Stimulated activated CD4-positive, alpha-beta T cell treated with anti-CD3 and anti-CD28 coated beads, Interleukin-12 subunit alpha, Interleukin-12 subunit beta, amount 100 ng/mL, for 24 hours (primary cell): ENCODE data around the gene FADS2.

Experiments
- DNase-seq, 2 experiments: peaks; one replicate each; pipeline ENCODE4 v3.0.0-alpha.2; 2020; ENCODE audit warnings: low read depth in 2 of 2

The FADS2 gene

DNA sequence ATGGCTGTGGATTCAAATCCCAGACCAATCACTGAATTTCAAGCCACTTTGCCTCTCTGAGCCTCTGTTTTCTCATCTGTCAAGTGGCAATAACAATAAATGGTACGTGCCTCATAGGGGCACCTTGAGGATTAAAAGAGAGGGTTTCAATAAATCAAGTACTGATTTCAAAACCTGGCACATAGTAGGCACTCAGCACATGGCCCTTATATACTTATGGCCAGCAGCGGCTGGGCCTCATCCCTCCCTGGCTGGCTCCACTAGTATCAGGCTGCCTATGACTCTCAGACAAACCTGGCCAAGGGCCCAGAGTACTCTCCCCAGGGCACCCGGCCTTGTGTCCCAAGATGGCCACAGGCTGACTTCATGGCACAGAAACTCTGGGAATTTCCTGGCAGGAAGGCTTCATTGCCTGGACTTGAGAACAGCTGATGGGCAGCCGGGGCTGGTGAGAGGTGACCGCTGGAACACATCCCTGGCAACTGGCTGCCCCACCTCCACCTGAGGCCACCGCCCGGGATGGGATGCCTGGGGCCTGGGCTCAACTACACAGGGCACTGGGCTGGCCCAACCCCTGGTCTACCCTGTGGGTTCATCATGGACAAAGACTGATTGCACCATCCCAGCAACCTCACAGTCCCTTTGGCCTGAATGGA lies 59.9 kb downstream of the FADS2 start:
- no peak for DNase-seq

DNA sequence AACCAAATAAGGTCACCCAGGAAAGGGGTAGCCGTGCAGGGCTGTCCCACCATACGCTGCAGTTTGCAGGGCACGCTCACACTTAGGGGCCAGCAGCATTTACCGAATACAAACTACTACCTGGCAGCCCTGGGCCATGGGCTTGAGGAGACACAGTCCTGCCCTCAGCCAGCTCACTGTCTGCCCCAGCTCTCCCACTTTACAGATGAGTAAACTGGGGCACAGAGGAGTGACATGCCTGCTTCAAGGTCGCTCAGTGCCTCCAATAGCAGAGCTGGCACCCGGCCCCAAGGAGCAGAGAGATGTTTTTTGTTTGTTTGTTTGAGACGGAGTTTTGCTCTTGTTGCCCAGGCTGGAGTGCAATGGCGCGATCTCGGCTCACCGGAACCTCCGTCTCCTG lies 60.5 kb downstream of the FADS2 start:
- no peak for DNase-seq

DNA sequence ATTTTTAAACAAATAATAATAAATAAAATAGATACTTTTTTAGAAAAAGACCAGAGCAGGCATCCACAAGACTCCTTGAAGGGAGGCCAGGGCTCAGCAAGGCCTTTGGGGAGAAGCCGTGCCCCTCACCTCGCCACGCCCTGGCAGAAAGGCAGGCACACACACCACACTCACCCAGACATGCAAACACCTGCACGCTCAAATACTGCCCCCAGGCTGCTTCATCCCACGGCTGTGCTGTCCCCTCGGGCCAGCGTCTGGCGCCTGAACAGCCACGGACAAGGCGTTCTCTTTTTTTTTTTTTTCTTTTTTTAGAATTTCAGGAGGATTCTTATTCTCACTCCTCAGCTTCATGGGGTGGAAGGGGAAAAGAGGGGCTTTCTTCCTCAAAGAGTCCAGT lies 61.7 kb downstream of the FADS2 start:
- DNase-seq: no peak

DNA sequence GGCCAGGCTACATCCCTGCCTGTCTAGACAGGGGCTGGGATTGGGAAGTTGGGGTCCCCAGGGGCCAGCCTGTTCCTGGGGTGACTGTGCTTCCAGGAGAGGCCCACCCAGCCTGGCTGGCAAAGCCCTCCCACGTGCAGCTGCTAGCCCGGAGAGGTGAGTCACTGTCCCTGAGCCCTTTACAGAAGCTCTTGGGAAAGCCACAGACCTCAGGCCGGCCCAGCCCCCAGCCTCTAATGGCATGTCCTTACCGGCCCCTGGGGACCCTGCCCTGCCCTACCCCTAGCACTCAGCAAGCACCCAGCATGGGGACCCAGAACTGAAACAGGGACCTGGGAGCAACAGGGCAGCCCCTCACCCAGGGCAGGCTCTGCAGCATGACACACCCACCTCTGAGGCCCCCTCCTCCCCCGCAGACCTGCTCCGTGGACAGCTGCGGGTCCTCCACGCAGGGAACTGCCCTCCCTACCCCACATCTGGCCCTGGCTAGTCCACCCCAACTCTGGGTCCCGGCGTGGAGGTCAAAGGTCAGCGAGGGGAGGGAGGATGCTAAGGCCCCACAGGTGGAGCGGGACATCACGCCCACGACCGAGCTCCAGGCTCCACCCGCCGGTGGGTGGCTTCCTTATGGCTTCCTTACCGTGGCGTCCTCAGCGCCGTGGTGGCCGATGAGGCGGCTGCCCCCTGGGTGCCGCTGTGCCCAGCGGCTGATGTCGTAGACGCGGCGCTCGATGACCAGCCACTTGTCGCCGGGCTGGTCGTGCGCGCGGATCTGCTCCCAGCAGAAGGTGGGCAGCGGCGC lies 62.6 kb downstream of the FADS2 start:
- no peak for DNase-seq

DNA sequence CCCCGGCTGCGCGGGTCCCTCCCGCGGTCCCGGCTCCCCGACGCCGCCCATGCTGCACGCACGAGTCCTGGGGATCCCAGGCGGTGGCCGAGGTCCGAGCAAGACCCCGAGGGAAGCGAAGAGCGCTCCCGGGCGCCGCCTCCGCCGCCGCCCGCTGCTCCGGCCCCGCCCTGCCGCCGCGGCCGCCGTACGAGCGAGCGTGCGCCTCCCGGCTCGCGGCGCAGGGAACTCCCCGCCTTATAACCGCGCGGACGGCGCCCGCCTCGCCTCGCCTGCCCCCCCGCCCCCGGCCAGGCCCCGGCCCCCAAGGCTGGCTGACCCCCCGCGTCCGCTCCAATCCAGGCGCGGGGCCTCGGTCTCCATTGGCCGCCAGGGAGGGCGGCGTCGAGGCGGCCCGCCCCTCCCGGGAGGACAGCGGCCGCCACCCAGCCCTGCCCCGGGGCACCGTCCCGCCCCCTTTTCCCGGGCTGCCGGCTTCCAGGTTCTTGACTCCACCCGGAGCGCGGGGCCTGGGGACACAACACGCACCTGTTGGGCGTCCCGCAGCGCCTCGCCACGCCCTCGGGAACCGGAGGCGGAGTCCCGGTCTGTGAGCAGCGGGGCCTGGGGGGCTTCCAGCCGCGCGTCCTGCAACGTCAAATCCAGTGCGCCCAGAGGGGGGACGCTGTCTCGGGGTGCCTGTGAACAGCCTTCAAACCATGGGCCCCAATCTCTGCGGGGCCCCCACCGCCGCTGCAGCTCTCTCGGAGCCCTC lies 63.4 kb downstream of the FADS2 start, which contains the start of gene FADS3:
FADS3 (minus strand) TSS at position 215 of the 754 bp plus-strand sequence; CDS start at position 51, 164 bp downstream.
- peak; percentile 12 to 58 for DNase-seq

DNA sequence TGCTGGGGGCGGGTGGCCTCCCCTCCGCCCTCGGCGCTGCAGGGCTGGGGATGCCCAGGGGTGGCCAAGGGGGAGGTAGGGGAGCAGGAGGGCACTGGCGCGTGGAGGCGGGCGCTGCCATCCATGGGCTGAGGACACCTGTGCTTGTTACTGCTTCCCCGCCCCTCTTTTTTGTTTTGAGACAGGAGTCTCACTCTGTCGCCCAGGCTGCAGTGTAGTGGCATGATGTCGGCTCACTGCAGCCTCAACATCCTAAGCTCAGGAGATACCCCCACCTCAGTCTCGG lies 63.9 kb downstream of the FADS2 start:
- no peak for DNase-seq

DNA sequence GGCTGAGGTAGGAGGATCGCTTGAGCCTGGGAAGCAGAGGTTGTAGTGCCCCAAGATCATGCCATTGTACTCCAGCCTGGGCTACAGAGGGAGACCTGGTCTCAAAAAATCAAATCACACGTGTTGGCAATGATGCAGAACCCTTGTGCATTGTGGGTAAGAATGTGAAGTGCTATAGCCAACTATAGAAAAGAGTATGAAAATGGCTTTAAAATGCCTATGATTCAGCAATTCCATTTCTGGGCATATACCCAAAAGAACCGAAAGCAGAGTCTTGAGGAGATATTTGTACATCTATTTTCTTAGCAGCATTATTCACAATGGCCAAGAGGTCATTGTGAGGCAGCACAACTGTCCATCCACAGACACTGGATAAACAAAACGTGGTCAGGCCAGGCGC lies 65.9 kb downstream of the FADS2 start:
- no peak for DNase-seq

DNA sequence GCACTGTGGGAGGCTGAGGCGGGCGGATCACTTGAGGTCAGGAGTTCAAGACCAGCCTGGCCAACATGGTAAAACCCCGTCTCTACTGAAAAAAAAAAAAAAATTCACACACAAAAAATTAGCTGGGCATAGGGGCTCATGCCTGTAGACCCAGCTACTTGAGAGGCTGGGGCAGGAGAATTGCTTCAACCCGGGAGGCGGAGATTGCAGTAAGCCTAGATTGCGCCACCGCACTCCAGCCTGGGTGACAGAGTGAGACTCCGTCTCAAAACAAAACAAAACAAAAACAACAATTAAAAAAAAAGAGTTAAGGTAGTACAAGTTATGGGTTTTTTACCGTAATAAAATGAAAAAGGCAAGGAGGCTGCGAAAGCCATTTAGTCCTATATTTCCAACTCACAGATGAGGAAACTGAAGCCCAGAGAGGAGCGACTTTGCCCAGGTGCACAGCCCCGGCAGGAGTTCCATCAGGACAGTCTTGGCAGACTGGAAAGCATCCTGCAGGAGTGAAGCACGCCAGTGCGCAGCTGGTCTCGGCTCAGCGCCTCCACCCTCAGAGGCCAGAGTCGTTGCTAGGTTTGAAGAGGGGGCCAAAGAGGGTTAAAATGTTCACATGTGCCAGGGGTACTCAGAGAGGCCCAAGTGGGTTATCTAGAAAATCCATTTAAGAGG lies 67.1 kb downstream of the FADS2 start:
- DNase-seq: no peak

DNA sequence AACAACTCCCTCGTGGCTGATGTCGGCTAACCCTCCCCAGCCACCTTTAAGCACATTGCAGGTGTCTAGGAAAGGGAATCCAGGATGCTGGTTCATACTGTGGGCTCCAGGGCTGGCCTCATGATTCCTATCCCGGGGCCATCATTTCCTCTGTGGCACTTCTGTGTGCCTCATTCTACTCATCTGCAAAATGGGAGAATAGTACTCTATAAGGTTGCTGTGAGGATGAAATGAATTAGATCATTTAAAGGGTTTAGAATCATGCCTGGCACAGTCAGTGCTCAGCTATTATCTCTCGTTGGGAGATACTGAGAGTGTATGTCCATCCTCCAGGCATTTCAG lies 67.6 kb downstream of the FADS2 start:
- no peak for DNase-seq

DNA sequence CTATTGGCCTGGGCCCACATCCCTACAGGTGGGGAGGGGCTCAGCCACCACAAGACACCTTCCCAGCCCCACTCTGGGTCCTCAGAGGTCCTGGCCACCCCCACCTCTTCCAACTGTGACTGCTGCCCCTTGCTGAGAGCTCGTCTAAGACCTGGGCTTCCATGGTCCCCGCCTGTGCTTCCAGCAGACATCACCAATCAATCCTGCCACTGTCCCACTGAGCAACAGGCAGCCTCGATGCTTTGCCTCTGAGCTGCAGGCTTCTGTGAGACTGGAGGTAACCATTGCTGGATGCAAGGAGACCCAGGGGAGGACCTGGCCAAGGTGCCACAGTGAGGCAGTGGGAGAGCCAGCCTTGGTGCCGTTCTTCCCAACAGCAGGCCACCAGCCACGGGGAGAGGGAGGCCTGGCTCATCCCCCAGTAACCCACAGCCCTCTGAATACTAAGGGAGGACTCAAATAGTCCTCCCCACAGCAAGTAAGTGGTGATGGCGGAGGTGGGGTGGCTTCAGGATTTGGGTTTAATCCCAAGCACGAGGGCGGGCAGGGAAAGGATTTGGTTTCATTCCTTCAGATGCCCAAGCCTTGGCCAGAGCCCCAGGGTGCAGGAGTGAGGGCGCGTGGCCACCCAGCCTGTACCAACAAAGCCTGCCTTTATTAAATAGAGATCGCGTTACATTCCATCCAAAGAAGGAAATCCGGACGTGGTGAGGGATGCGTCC lies 68.7 kb downstream of the FADS2 start:
- no peak for DNase-seq

DNA sequence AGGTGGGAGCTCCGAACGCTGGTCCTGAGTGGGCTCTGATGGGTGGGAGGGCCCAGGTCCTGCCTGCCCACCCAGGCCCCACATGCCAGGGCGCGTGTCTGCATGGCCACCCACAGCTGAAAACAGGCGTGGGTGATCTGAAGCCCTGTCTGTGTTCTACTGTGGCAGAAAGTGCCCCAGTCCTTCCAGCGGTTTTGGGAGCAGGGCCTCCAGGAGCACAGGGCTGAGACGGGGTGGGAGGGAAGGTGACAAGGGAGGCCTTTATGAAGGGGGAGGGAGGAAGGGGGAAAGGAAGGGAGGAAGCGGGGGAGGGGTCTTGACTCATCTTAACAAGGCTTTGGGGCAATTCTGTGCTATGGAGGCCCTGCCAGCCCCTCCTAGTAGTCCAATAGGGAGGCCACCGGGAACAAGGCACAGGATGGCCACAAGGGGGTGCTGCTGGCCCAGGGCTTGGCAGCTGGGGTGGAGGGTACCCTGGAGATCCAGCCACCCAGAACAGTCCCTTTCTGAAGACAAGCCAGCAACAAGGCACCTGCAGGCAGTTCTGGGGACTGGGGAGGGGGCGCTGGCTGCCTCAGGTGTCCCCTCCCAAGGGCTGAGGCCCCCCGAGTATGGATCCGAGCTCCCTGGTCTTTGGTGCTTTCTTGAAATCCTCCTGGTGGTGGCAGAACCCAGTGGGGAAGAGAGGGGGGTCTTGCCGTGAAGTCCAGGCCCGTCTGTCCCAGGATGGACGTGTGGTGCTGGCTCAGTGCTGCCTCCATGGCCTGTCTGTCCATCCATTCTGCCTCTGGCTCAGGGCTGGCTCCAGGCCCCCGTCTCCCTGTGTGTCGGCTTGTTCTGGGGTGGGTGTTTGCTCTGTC lies 69.5 kb downstream of the FADS2 start:
- peak; percentile 56 to 77 for DNase-seq

DNA sequence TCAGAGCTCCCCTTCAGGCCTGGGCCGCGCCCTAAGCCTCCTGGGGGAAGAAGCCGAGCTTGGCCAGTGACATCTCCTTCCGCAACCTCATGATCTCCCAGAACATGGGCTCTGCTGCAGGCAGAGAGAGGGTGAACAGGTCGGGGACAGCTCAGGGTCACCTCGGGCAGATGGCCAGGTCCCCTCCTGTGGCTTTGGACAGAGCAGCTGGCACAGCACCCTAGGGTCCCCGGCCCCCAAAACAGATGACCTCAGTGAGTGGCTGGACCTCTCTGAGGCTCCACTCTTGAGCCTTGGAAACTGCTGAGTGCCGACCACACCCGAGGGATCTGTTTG lies 70.1 kb downstream of the FADS2 start:
- DNase-seq: no peak

DNA sequence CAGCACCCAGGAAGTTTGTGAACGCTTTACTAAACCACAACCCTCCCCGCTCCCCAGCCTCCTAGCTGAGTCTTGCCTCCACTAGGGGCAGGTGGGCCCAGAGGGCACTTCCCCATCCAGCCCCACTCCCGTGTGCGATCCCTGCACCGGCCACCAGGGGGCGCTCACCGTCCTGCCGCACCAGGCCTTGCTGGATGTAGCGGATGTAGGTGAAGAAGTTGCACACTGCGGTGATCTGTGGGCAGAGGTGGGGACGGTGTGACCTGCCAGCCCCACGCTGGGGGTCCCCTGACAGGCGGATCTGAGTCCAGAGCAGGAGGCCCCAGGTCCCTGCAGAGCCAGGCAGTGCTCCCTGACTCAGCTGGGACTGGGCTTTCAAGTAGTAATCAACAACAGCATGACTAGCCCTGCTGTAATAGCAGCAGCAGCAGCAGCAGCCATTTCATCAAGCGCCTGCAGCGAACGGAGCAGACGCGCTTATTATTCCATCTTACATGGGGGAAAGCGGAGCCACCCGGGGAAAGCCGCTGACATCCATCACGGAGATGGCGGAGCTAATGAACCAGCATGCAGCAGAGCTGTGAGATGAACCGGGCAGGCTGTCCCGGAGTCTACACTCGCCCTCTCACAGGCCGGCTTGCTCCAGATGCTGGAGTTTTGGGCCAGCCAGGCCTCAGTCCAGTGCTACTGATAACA lies 71.2 kb downstream of the FADS2 start:
- DNase-seq: peak; percentile 79 to 89

DNA sequence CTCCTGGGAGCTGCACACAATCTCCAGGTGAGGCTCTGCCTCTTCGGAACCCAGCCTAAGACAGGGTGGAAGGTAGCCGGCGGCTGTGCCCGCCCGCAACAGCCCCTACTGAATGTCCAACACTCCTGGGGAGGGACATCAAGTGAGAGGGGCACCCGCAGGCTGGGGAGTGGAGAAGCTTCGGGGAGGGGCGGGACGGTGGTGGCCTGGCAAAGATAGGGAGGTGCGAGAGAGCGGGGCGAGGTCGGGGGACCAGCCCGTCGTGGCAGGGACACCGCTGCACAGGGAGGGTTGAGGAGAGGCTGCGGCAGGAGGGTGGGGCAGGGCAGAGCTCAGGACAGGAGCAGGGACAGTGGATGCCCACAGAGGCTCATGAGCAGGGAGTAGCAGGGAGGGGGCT lies 72.2 kb downstream of the FADS2 start:
- no peak for DNase-seq

DNA sequence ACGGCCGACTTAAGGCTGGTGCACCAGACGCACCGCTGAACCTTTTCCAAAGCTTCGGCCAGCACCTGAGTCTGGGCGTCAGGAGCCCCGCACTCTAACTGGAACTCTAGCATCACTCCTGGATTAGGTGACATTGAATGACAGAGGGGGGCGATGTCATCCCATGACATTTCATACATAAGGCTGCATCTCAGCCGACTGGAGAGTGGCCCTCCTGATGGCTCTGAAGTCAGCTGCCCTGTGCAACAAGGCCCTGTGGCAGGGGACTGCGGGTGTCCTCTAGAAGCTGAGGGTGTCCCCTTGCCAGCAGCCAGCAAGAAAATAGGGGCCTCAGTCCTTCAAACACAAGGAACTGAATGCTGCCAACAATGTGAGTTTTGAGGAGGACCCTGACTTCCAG lies 73.3 kb downstream of the FADS2 start:
- DNase-seq: no peak

DNA sequence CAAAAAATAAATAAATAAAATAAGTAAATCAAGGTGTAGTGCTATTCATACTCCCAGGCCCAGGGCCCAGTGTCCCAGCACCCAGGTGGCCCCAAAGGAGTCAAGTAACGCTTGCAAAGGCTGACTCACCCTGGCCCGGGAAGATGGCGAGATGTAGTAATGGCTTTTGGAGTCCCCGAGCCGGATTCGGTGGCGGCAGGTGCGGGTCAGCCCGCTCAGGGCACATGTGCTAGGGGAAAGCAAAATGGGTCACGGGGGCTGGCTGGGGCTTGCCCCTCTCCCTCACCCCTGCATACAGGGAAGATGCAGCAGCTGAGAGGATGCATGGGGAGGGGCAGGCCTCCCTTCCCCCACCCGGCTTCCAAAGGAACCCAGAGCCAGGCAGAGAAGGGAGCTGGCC lies 74.2 kb downstream of the FADS2 start:
- no peak for DNase-seq

DNA sequence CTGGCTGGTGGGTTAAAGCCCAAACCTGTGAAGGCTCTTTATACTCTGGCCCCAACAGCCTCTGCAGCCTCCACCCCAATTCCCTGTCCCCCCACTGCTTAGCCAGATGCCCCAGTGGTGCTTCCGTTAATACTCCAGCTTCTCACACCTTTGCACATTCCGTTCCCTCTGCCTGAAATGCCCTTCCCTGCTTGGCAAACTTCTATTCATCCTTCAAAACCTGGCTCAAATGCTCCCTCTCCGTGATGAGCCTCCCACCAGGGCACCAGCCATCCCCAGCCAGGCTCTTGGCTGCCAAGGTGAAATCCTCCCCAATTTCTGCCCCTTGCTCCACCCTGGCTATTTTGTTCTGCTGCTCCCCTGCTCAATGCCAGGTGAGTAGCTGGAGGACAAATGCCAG lies 75.7 kb downstream of the FADS2 start:
- DNase-seq: no peak

DNA sequence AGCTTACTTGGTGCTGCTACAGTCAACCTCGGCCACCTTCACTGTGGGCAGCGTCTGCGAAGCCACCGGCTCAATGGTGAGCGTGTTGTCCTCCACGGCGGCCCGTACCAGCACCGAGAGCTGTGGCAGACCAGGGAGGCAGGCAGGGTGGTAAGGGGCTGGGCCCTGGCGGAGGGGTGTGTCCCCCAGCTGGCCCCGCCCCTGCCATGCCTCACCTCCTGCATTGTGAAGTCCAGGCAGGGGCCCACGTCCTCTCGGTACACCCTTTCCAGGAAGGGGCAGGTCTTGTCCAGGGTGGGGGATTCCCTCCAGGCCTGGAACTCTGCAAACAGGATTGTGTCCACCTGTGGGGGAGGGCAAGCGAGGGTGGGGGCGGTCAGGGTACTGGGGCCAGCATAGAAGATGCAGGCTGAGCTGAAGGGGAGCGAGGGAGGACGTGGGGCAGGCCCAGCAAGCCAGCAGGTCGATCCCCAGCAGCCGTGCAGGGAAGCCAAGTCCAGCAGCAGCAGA lies 76.5 kb downstream of the FADS2 start:
- DNase-seq: no peak

DNA sequence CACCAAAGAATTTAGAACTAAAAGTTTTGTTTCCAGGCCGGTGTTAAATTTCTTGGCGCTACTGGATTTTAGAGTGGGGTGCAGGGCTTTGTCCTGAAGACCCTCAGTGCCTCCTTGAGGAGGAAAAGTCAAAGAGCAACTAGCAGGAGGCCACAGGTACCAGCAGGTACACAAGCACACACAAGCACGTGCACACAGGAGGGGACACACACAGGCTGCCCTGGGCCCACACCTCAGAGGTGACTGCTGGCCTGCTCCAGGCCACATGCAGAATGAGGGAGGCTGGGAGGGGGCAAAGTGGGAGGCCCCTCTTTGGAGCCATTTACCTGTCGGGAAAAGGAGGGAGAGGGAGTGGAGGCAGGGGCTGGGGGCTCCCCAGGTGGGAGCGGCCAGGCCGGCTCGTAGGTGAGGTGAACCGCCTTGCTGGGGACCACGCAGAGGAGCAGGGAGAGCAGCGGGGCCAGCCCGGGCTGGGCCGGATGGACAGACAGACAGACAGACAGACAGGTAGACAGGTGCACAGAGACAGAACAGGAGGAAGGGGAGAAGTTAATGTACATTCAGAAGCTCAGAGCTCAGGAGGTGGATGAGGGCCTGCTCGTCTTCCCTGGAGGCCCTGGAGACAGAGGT lies 77.1 kb downstream of the FADS2 start:
- DNase-seq: no peak
